MM.1S (cell line): ENCODE measurements around the gene IRGQ.
A peak's percentile ranks its signal among the peaks of the same experiment; 100 is the strongest.

ENCODE experiments used
- DNase-seq: peaks from one replicate; pipeline ENCODE4 v3.0.0-alpha.2; 2015
- H2AFZ ChIP-seq: fragments of 300-600 bp; sonication (generic); 2 replicates; pipeline ENCODE4 v1.6.0; 2016; ENCODE audit warnings: antibody characterized with exemption, low read length
- H3F3A ChIP-seq: fragments of 300-600 bp; sonication (generic); 2 replicates; pipeline ENCODE4 v1.6.1; 2016; ENCODE audit warnings: mild to moderate bottlenecking, antibody characterized with exemption, low read length, moderate library complexity, mixed read lengths; ENCODE audit not compliant: insufficient read depth
- H3K27ac ChIP-seq: fragments of 300-600 bp; sonication (generic); 2 replicates; pipeline ENCODE4 v1.5.1; 2016; ENCODE audit warnings: mild to moderate bottlenecking, low read length
- H3K27me3 ChIP-seq: fragments of 300-600 bp; sonication (generic); replicated peaks from 2 replicates; pipeline ENCODE4 v1.6.0; 2016; ENCODE audit warnings: low read length; ENCODE audit not compliant: insufficient read depth
- H3K36me3 ChIP-seq: fragments of 300-600 bp; sonication (generic); replicated peaks from 2 replicates; pipeline ENCODE4 v1.6.1; 2016; ENCODE audit warnings: mild to moderate bottlenecking, low read length, mixed read lengths; ENCODE audit not compliant: insufficient read depth
- H3K4me1 ChIP-seq: fragments of 300-600 bp; sonication (generic); 2 replicates; pipeline ENCODE4 v1.6.1; 2016; ENCODE audit warnings: low read length, mixed read lengths
- H3K4me2 ChIP-seq: fragments of 300-600 bp; sonication (generic); 2 replicates; pipeline ENCODE4 v1.6.0; 2016; ENCODE audit warnings: low read depth, low read length
- H3K4me3 ChIP-seq: fragments of 300-600 bp; sonication (generic); 2 replicates; pipeline ENCODE4 v1.5.1; 2016; ENCODE audit warnings: low read length, mixed read lengths
- H3K79me2 ChIP-seq: fragments of 300-600 bp; sonication (generic); 2 replicates; pipeline ENCODE4 v1.6.1; 2016; ENCODE audit warnings: mixed run types, low read length, mixed read lengths
- H3K9ac ChIP-seq: fragments of 300-600 bp; sonication (generic); 2 replicates; pipeline ENCODE4 v1.6.1; 2016; ENCODE audit warnings: low read length, mixed read lengths
- H3K9me2 ChIP-seq: fragments of 300-600 bp; sonication (generic); replicated peaks from 2 replicates; pipeline ENCODE4 v1.6.1; 2016; ENCODE audit warnings: mild to moderate bottlenecking, low read length, mixed read lengths; ENCODE audit not compliant: insufficient read depth
- H3K9me3 ChIP-seq: fragments of 300-600 bp; sonication (generic); replicated peaks from 2 replicates; pipeline ENCODE4 v1.6.1; 2016; ENCODE audit warnings: mild to moderate bottlenecking, low read length, mixed read lengths; ENCODE audit not compliant: insufficient read depth
- H4K20me1 ChIP-seq: fragments of 300-600 bp; sonication (generic); 2 replicates; pipeline ENCODE4 v1.6.1; 2016; ENCODE audit warnings: mild to moderate bottlenecking, low read length, moderate library complexity, mixed read lengths; ENCODE audit not compliant: insufficient read depth
- EZH2 ChIP-seq: fragments of 300-600 bp; sonication (generic); optimal IDR thresholded peaks from 2 replicates; pipeline ENCODE3; 2017; ENCODE audit warnings: low read depth, mild to moderate bottlenecking, antibody characterized with exemption, low read length, mixed read lengths
- EZH2phosphoT487 ChIP-seq: fragments of 300-600 bp; sonication (generic); IDR thresholded peaks from 2 replicates; pipeline ENCODE4 v1.6.1; 2018; ENCODE audit warnings: antibody characterized with exemption, low read length
- TF ChIP-seq, protein P1 (sequence below): fragments of 300-600 bp; sonication (generic); IDR thresholded peaks from 2 replicates; pipeline ENCODE4 v1.5.1; 2016; ENCODE audit warnings: antibody characterized with exemption, low read length, mixed read lengths

IRGQ gene

DNA sequence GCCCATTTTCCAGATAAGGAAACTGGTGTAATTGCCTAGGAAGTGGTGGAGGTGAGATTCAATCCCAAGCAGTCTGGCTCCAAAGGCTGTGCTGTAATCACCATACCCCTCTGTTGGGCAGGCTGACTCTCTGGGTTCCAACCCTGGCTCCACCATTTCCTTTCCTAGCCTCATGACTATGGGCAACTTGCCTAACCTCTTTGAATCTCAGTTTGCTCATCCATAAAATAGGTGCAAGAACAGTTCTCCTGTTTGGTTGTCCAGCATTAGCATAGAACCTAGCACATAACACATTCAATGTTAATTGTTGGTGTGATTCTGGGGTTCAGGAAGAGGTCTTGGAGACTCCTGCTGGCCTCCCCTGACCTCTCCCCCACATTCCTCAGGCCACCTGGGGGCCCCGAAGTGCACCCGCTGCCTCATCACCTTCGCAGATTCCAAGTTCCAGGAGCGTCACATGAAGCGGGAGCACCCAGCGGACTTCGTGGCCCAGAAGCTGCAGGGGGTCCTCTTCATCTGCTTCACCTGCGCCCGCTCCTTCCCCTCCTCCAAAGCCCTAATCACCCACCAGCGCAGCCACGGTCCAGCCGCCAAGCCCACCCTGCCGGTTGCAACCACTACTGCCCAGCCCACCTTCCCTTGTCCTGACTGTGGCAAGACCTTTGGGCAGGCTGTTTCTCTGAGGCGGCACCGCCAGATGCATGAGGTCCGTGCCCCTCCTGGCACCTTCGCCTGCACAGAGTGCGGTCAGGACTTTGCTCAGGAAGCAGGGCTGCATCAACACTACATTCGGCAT is 2.7 kb upstream of the IRGQ start:
- no peaks in the 10 kb centered on the region for H3K9me3 ChIP-seq
- no peaks in the 10 kb centered on the region for H4K20me1 ChIP-seq
- H3F3A ChIP-seq, result peaks cover 7% of the 10 kb centered on the region; the same call in 1 of the 2 replicates
- no peak overlapping the region for H3K27ac ChIP-seq
- H3K4me1 ChIP-seq, result peaks cover 11% of the 10 kb centered on the region
- no peak overlapping the region for H3K9ac ChIP-seq
- TF ChIP-seq EZH2phosphoT487 (no peak), EZH2 (no peak)
- TF ChIP-seq, protein P1, sequence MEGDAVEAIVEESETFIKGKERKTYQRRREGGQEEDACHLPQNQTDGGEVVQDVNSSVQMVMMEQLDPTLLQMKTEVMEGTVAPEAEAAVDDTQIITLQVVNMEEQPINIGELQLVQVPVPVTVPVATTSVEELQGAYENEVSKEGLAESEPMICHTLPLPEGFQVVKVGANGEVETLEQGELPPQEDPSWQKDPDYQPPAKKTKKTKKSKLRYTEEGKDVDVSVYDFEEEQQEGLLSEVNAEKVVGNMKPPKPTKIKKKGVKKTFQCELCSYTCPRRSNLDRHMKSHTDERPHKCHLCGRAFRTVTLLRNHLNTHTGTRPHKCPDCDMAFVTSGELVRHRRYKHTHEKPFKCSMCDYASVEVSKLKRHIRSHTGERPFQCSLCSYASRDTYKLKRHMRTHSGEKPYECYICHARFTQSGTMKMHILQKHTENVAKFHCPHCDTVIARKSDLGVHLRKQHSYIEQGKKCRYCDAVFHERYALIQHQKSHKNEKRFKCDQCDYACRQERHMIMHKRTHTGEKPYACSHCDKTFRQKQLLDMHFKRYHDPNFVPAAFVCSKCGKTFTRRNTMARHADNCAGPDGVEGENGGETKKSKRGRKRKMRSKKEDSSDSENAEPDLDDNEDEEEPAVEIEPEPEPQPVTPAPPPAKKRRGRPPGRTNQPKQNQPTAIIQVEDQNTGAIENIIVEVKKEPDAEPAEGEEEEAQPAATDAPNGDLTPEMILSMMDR, result no peak
- H3K4me3 ChIP-seq, result no peak overlapping the region
- no peak for DNase-seq
- peaks cover 53% of the 10 kb centered on the region for H3K79me2 ChIP-seq
- H3K4me2 ChIP-seq, result no peak overlapping the region
- H2AFZ ChIP-seq, result no peak overlapping the region
- H3K9me2 ChIP-seq, result no peaks in the 10 kb centered on the region
- H3K36me3 ChIP-seq, result no peaks in the 10 kb centered on the region
- H3K27me3 ChIP-seq, result no peaks in the 10 kb centered on the region

DNA sequence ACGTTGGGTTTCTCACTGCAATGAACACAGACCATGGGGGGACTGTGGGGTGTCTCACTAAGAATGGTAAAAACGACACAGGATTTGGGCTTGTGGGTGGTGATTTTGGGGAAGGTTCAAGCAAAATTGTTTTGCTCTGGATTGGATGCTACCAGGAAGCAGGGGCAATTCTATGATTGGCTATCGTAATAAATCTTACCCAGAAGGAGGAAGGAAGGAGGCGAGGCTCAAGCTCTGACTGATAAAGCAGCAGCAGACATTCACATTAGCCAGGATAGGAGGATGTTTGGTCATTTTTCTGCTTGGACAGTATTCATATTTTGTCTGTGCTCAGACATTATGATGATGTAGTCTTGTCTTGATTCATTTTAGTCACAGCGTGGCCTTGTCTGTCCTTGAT is 1.9 kb upstream of the IRGQ start:
- TF ChIP-seq, protein P1, result no peak
- no peak for TF ChIP-seq EZH2
- H3K27ac ChIP-seq, result no peak overlapping the region

DNA sequence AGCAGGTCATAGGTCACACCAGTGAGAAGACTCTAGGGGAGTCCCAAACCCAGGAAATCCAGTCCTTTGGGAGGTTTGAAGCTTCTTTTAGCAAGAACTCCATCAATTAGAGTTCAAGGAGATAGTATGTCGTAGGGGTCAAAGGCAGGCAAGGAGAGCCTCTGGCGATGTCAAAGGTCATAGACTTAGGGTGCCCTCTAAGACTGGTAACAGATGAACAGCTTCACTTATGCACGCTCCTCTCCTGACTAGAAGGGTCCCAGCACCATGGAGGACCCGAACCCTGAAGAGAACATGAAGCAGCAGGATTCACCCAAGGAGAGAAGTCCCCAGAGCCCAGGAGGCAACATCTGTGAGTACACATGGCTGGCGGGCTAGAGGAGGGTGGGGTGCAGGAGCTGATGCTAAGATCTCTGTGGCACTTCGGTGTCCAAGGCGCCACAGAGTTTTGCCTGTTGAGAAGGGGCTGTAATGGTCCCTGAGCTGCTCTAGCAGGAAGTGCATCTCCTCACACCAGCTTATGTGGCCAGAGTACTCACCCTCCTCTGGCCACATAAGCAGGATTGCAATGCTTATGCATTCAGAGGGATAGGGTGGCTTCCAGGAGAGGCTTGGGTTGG is 1.0 kb upstream of the IRGQ start:
- peak; percentile 17 for DNase-seq
- Histone ChIP-seq H3K36me3 (peaks cover 2% of the 10 kb centered on the region; the same call in 1 of the 2 replicates), H4K20me1 (no peaks in the 10 kb centered on the region), H3K4me3 (peak overlapping the region; percentile 95), H3K27me3 (no peaks in the 10 kb centered on the region), H3K27ac (peak overlapping the region; percentile 86; the same call in 1 of the 2 replicates), H3K79me2 (peaks cover 59% of the 10 kb centered on the region), H2AFZ (peak overlapping the region; percentile 90), H3K4me2 (peak overlapping the region; percentile 93), H3K9ac (peak overlapping the region; percentile 95), H3K9me3 (no peaks in the 10 kb centered on the region), H3K4me1 (peaks cover 11% of the 10 kb centered on the region), H3K9me2 (no peaks in the 10 kb centered on the region), H3F3A (peaks cover 7% of the 10 kb centered on the region; the same call in 1 of the 2 replicates)
- TF ChIP-seq EZH2phosphoT487 (no peak), EZH2 (no peak)

More for the DNA sequence above, 1.9 kb upstream of the IRGQ start:
- peaks cover 7% of the 10 kb centered on the region; the same call in 1 of the 2 replicates for H3F3A ChIP-seq
- H3K4me1 ChIP-seq, result peaks cover 11% of the 10 kb centered on the region
- H2AFZ ChIP-seq, result no peak overlapping the region
- H3K79me2 ChIP-seq, result peaks cover 59% of the 10 kb centered on the region
- H4K20me1 ChIP-seq, result no peaks in the 10 kb centered on the region
- no peaks in the 10 kb centered on the region for H3K9me2 ChIP-seq
- H3K36me3 ChIP-seq, result no peaks in the 10 kb centered on the region
- DNase-seq, result no peak
- no peaks in the 10 kb centered on the region for H3K27me3 ChIP-seq
- H3K4me3 ChIP-seq, result peak overlapping the region; percentile 95; the same call in 1 of the 2 replicates
- H3K4me2 ChIP-seq, result peak overlapping the region; percentile 93; the same call in 1 of the 2 replicates
- H3K9me3 ChIP-seq, result no peaks in the 10 kb centered on the region
- no peak overlapping the region; the same call in 1 of the 2 replicates for H3K9ac ChIP-seq
